CD4-positive, alpha-beta T cell treated with Interleukin-21 for 1 hour (primary cell): Measurements from ENCODE around the gene OR8H1.

Source experiments
- DNase-seq: peaks from one replicate; pipeline ENCODE4 v3.0.0-alpha.2; 2020

Gene OR8H1

DNA sequence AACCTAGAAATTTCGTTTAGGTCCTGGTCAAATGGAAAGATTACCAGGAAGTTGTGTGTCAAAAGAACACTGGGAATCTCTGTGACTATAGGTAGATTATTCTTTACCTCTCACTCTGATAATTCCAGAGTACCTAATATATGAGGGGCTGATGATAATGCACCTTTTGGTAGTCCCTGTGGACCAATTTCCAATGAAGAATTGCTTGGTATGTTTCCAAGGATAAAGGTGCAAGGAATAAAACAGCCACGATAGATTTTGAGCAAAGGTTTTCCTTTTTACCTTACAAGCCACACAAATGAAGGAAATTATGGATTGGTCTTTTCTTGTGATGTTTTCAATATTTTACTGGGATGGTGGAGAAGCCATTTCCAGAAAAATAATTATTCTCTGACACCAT, at the start of gene OR8H1:
OR8H1 (minus strand) TSS at position 101 of the 400 bp plus-strand sequence. CDS start 1,192 bp downstream, outside the sequence.
- DNase-seq: no peak

- no peak for DNase-seq
These were observed 48.2 kb upstream of the OR8H1 start for GRCh38 chr11:56340289-56340688.

- no peak for DNase-seq
These were observed 41.1 kb upstream of the OR8H1 start for GRCh38 chr11:56333156-56333555.

DNA sequence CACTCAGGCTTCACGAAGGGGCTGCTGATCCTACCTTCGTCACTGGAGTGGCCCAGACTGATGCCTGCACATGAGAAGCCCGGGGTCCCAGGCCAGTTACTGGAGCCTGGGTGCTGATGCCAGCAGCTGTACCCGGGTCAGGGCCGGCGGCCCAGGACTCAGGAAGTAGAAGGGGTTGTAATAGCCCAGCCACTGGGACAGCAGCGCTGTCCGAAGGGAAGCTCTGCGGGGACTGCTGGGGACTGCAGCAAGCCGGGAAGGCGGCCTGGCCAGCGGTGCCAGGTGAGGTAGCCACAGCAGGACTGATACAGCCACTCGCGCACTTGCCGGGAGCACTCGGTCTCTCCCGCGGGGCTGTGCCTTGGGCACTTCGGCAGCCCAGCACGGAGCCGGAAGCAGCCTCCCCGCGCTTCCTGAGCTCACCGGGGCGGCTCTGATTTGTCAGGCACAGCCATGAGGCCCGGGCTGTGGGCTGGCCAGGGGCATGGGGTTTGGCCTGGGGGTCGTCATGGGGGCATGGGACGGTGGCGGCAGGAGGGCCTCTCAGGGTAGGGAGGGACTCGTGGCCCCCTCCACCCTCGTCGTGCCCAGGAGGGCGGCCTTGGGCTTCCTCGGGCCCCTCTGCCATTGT, 39.9 kb upstream of the OR8H1 start:
- no peak for DNase-seq

- no peak for DNase-seq
These were observed 22.8 kb upstream of the OR8H1 start, which contains the start of gene OR8K3 for GRCh38 chr11:56314844-56315243. TSS of gene OR8K3 (plus strand) at chr11:56315144. CDS start at chr11:56318307, 3,163 bp downstream.

- DNase-seq: no peak
These were observed 15.8 kb upstream of the OR8H1 start for GRCh38 chr11:56307836-56308235.

DNA sequence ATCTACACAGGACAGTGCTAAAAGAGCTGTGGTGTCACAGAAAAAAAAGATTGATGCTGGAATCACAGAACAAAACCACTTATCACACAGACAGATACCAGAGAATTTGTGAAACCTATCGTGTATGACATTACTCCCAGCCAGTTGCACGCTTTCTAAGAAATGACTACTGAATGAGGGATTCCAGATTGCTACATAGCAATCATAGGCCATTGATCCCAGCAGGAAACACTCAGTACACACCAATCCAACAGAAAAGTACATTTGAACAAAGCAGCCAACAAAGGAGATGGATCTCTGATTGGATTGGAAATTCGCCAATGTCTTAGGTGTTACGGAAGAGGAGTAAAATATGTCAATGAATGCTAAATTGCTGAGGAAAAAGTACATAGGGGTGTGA, 4.8 kb upstream of the OR8H1 start:
- DNase-seq: no peak

DNA sequence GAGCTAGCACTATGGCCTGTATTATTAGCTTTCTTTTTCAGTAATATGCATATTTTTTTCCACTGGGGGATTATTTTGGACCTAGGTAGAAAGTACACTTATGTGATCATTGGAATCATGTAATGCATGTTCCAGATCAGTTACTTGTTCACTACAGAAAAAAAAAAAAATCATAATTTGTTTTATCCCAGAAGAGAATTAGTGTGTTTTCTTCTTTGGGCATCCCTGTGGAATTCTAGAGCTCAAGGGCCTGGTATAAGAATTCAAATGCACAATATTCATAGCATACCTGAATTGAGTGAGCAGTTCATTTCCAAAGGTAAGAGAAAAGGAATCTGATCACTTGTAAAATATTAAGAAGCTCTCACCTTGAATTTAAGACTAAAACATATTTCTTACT, 18.2 kb downstream of the OR8H1 start, which contains the start of gene OR5T1:
OR5T1 (plus strand) TSS at position 301 of the 400 bp plus-strand sequence. CDS start 1,485 bp downstream, outside the sequence.
- no peak for DNase-seq

DNA sequence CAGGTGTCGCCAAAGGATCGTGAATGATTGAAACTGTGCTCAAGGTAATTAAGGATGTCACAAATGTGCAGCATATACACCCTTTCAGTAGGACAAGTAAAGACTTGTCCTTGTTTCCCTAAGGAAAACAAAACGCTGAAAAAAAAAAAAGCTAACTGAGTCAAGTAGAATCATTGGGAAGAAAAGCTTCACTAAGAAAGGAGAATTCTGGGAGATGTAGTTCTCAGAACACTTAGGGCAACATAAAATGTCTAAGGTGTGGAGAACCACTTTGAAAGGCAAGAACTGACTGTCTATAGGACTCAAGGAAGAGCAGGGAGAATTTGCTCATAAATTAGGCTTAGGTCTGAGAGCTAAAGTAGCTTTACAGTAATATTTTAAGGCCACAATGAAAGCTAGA, 21.0 kb downstream of the OR8H1 start:
- no peak for DNase-seq

DNA sequence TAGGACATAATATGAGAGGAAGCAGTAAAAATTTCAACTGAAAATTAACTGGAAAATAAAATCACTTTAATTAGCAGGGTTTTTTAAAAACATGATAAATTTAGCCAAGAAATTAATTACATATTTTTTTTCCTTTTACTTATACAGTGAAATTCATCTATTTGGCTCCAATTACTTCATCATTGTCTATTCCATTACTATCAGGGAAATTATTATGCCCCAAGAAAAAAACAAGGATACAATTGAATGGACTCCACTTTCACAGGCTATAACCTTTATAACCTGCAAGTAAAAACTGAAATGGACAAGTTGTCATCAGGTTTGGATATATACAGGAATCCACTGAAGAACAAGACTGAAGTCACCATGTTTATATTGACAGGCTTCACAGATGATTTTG, 40.1 kb downstream of the OR8H1 start, which contains the start of gene OR5T3:
OR5T3 (plus strand) TSS at position 301 of the 400 bp plus-strand sequence; CDS start at position 301, 0 bp downstream.
- no peak for DNase-seq
